Neural cell (in vitro differentiated cells): ENCODE results near the gene BPIFB6. TPM values are rescaled to one million over a fixed set of nuclear protein-coding genes. Genes with fewer than 3 reads are reported as not detected.

Experiments used
- H2AFZ ChIP-seq: fragments of 200-600, 300-800 bp; sonication (generic), shearing (Covaris generic); 2 replicates; pipeline ENCODE4 v1.6.0; 2014; ENCODE audit warnings: low read depth, mild to moderate bottlenecking, antibody characterized with exemption, low read length, moderate library complexity
- H3F3A ChIP-seq: fragments of 200-600 bp; shearing (Covaris generic); 2 replicates; pipeline ENCODE4 v1.6.1; 2016; ENCODE audit warnings: mild to moderate bottlenecking, moderate library complexity, mixed read lengths, antibody characterized with exemption, low read length; ENCODE audit not compliant: insufficient read depth, poor library complexity, severe bottlenecking
- H3K27ac ChIP-seq: fragments of 200-600, 300-800 bp; sonication (generic), shearing (Covaris generic); 2 replicates; pipeline ENCODE4 v1.5.1; 2014; ENCODE audit warnings: mild to moderate bottlenecking, low read length, moderate library complexity
- H3K27me3 ChIP-seq: fragments of 300-800, 200-600 bp; sonication (generic), shearing (Covaris generic); 2 replicates; pipeline ENCODE4 v1.6.0; 2014; ENCODE audit warnings: mild to moderate bottlenecking, low read depth, low read length, moderate library complexity; ENCODE audit not compliant: insufficient read depth
- H3K36me3 ChIP-seq: fragments of 300-800, 200-600 bp; sonication (generic), shearing (Covaris generic); 2 replicates; pipeline ENCODE4 v1.5.1; 2014; ENCODE audit warnings: mild to moderate bottlenecking, antibody characterized with exemption, low read length, moderate library complexity; ENCODE audit not compliant: insufficient read depth
- H3K4me2 ChIP-seq: fragments of 300-800, 200-600 bp; sonication (generic), shearing (Covaris generic); 2 replicates; pipeline ENCODE4 v1.6.0; 2014; ENCODE audit warnings: mild to moderate bottlenecking, low read length
- H3K4me3 ChIP-seq: fragments of 300-800, 200-600 bp; sonication (generic), shearing (Covaris generic); 2 replicates; pipeline ENCODE4 v1.5.1; 2014; ENCODE audit warnings: mild to moderate bottlenecking, low read length, moderate library complexity
- H3K79me2 ChIP-seq: fragments of 200-600 bp; shearing (Covaris generic); replicated peaks from 2 replicates; pipeline ENCODE4 v1.6.0; 2014; ENCODE audit warnings: mild to moderate bottlenecking, low read length, moderate library complexity; ENCODE audit not compliant: insufficient read depth
- H3K9ac ChIP-seq: fragments of 300-800, 200-600 bp; sonication (generic), shearing (Covaris generic); 2 replicates; pipeline ENCODE4 v1.6.1; 2016; ENCODE audit warnings: mild to moderate bottlenecking, low read length, mixed read lengths
- H3K9me2 ChIP-seq: fragments of 200-600 bp; shearing (Covaris generic); 2 replicates; pipeline ENCODE4 v1.6.1; 2016; ENCODE audit warnings: mild to moderate bottlenecking, low read length, mixed read lengths; ENCODE audit not compliant: insufficient read depth
- H3K9me3 ChIP-seq: fragments of 200-600, 300-800 bp; sonication (generic), shearing (Covaris generic); 2 replicates; pipeline ENCODE4 v1.6.1; 2016; ENCODE audit warnings: mild to moderate bottlenecking, mixed run types, low read length, moderate library complexity, mixed read lengths
- H4K20me1 ChIP-seq: fragments of 200-600 bp; shearing (Covaris generic); 2 replicates; pipeline ENCODE4 v1.6.1; 2016; ENCODE audit warnings: mild to moderate bottlenecking, mixed run types; ENCODE audit not compliant: insufficient read depth
- EP300 ChIP-seq: fragments of 450-650 bp; conservative IDR thresholded peaks from 2 replicates; pipeline ENCODE4 v1.6.1; 2014; ENCODE audit warnings: antibody characterized with exemption, mild to moderate bottlenecking, moderate library complexity; ENCODE audit not compliant: poor library complexity, severe bottlenecking
- EZH2 ChIP-seq: fragments of 200-600, 300-800 bp; shearing (Covaris generic), sonication (generic); IDR thresholded peaks from 2 replicates; pipeline ENCODE4 v1.6.1; 2014; ENCODE audit warnings: antibody characterized with exemption, low read length, borderline replicate concordance, mild to moderate bottlenecking; ENCODE audit not compliant: insufficient read depth, poor library complexity, severe bottlenecking
- MXI1 ChIP-seq: fragments of 450-650 bp; conservative IDR thresholded peaks from 2 replicates; pipeline ENCODE4 v1.6.1; 2014; ENCODE audit warnings: antibody characterized with exemption, mild to moderate bottlenecking; ENCODE audit not compliant: poor library complexity, severe bottlenecking
- POLR2AphosphoS5 ChIP-seq: IDR thresholded peaks from 2 replicates; pipeline ENCODE4 v1.6.1; 2012
- RAD21 ChIP-seq: fragments of 450-650 bp; conservative IDR thresholded peaks from 2 replicates; pipeline ENCODE4 v1.6.1; 2014; ENCODE audit warnings: antibody characterized with exemption, mild to moderate bottlenecking, moderate library complexity
- SMC3 ChIP-seq: fragments of 450-650 bp; conservative IDR thresholded peaks from 2 replicates; pipeline ENCODE4 v1.6.1; 2014; ENCODE audit warnings: antibody characterized with exemption, mild to moderate bottlenecking, moderate library complexity; ENCODE audit not compliant: poor library complexity
- TAF1 ChIP-seq: IDR thresholded peaks from 2 replicates; pipeline ENCODE4 v1.6.1; 2012; ENCODE audit warnings: low read depth
- polyA plus RNA-seq: library from polyadenylated mRNA; depleted of rRNA; stranded (reverse); fragments of >200 nt; gene quantifications from 2 replicates; pipeline ENCODE4 v1.2.3, GENCODE V29; 2014
- TF ChIP-seq, protein P1 (sequence below): fragments of 450-650 bp; IDR thresholded peaks from 2 replicates; pipeline ENCODE4 v1.5.1; 2014; ENCODE audit warnings: antibody characterized with exemption, mild to moderate bottlenecking, moderate library complexity; ENCODE audit not compliant: poor library complexity, severe bottlenecking
- TF ChIP-seq, protein P2 (sequence below): IDR thresholded peaks from 2 replicates; pipeline ENCODE4 v1.6.1; 2012; ENCODE audit warnings: borderline replicate concordance

Gene BPIFB6
- polyA plus RNA-seq, 1 donor from 2014 or later: not detected

DNA sequence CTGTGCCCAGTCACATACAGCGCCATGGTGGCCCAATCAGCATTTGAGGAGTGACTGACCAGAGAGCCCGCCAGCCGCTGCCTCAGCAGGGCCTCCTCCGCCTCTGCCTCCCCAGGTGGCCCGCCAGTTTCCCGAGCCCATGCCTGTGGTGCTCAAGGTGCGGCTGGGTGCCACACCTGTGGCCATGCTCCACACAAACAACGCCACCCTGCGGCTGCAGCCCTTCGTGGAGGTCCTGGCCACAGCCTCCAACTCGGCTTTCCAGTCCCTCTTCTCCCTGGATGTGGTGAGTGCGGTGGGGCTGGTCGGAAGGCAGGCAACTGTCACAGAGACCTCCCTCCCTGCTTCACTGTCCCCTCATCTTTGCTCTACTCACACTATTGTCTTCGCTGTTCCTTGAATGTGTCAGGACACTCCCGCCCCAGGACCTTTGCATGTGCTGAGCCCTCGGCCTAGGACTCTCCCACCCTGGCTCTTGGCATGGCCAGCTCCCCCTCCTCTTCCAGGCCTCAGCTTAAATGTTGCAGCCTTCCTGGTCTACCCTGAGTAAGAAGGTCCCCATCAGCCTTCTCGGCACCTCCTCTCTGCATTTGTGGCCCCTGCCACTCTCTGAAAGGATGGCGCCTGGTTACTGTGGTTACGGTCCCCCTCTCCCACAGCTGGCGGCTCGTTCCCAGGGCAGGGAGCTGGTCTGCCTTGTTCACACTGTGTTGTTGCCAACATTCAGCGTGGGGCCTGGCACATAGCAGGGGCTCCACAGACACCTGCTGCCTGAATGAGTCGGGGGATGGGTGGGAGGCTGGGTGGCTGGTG lies 11.8 kb upstream of the BPIFB6 start:
- no peaks in the 10 kb centered on the region for H3K27me3 ChIP-seq
- no peak for TF ChIP-seq MXI1
- TF ChIP-seq, protein P1, sequence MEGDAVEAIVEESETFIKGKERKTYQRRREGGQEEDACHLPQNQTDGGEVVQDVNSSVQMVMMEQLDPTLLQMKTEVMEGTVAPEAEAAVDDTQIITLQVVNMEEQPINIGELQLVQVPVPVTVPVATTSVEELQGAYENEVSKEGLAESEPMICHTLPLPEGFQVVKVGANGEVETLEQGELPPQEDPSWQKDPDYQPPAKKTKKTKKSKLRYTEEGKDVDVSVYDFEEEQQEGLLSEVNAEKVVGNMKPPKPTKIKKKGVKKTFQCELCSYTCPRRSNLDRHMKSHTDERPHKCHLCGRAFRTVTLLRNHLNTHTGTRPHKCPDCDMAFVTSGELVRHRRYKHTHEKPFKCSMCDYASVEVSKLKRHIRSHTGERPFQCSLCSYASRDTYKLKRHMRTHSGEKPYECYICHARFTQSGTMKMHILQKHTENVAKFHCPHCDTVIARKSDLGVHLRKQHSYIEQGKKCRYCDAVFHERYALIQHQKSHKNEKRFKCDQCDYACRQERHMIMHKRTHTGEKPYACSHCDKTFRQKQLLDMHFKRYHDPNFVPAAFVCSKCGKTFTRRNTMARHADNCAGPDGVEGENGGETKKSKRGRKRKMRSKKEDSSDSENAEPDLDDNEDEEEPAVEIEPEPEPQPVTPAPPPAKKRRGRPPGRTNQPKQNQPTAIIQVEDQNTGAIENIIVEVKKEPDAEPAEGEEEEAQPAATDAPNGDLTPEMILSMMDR: no peak
- no peak for TF ChIP-seq EZH2
- no peak for TF ChIP-seq RAD21
- no peak for TF ChIP-seq EP300
- no peak for TF ChIP-seq TAF1
- no peak for TF ChIP-seq POLR2AphosphoS5
- TF ChIP-seq, protein P2, sequence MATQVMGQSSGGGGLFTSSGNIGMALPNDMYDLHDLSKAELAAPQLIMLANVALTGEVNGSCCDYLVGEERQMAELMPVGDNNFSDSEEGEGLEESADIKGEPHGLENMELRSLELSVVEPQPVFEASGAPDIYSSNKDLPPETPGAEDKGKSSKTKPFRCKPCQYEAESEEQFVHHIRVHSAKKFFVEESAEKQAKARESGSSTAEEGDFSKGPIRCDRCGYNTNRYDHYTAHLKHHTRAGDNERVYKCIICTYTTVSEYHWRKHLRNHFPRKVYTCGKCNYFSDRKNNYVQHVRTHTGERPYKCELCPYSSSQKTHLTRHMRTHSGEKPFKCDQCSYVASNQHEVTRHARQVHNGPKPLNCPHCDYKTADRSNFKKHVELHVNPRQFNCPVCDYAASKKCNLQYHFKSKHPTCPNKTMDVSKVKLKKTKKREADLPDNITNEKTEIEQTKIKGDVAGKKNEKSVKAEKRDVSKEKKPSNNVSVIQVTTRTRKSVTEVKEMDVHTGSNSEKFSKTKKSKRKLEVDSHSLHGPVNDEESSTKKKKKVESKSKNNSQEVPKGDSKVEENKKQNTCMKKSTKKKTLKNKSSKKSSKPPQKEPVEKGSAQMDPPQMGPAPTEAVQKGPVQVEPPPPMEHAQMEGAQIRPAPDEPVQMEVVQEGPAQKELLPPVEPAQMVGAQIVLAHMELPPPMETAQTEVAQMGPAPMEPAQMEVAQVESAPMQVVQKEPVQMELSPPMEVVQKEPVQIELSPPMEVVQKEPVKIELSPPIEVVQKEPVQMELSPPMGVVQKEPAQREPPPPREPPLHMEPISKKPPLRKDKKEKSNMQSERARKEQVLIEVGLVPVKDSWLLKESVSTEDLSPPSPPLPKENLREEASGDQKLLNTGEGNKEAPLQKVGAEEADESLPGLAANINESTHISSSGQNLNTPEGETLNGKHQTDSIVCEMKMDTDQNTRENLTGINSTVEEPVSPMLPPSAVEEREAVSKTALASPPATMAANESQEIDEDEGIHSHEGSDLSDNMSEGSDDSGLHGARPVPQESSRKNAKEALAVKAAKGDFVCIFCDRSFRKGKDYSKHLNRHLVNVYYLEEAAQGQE: no peak
- TF ChIP-seq SMC3: no peak
- no peak overlapping the region for H3K27ac ChIP-seq

DNA sequence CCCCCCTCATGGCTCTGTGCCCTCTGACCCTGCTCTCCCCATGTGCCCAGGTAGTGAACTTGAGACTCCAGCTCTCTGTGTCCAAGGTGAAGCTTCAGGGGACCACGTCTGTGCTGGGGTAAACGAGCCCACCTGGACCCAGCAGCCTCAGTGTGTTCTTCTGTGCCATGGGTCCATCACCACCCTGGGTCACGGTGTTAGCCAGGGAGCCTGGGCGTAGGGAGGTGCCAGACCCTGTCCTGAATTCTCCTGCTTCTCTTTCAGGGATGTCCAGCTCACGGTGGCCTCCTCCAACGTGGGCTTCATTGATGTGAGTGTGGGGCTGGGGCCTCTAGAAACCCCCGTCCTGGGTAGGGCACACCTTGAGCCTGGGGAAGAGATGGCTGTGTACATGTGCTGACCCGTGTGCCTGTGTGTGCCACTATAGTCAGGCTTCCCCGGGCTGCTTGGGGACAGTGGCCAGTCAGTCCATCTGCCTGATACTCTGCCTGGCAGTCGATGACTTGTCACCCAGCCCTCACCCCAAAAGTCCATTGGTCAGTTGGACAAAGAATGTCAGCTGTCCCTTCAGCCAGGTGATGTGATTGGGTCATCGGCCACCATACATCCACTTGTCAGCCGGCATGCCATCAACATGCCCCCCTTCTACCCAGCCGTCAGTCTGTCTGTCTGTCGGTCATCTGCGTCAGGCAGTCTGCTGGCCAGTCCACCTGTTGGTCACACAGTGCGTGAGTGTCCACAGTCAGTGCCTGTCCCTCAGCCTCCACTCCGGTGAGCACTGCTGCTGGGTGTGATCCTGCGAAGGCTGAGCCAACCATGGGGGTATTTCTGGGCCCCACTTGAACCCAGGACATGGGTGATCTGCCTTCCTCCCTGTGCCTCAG lies 10.9 kb upstream of the BPIFB6 start:
- TF ChIP-seq MXI1 (no peak), RAD21 (no peak), EP300 (no peak), SMC3 (no peak), TAF1 (no peak), POLR2AphosphoS5 (no peak), EZH2 (no peak)
- TF ChIP-seq, protein P2: no peak
- TF ChIP-seq, protein P1: no peak
- Histone ChIP-seq H3K36me3 (no peaks in the 10 kb centered on the region), H3K79me2 (no peaks in the 10 kb centered on the region), H3F3A (no peaks in the 10 kb centered on the region), H3K9me3 (no peaks in the 10 kb centered on the region), H3K4me3 (no peak overlapping the region), H2AFZ (no peak overlapping the region), H3K27ac (no peak overlapping the region), H3K9me2 (no peaks in the 10 kb centered on the region), H4K20me1 (no peaks in the 10 kb centered on the region), H3K4me2 (no peak overlapping the region), H3K9ac (no peak overlapping the region), H3K27me3 (no peaks in the 10 kb centered on the region)

More for the DNA sequence above, 11.8 kb upstream of the BPIFB6 start:
- Histone ChIP-seq H3F3A (no peaks in the 10 kb centered on the region), H2AFZ (no peak overlapping the region), H3K9me3 (no peaks in the 10 kb centered on the region), H3K36me3 (no peaks in the 10 kb centered on the region), H3K9me2 (no peaks in the 10 kb centered on the region), H3K4me2 (no peak overlapping the region), H4K20me1 (no peaks in the 10 kb centered on the region), H3K4me3 (no peak overlapping the region), H3K9ac (no peak overlapping the region), H3K79me2 (no peaks in the 10 kb centered on the region)
